Breast epithelium (tissue), 3 donors: ENCODE data around the gene PRKAR2A.

Source experiments
- POLR2A ChIP-seq: fragments of 450-650 bp; IDR thresholded peaks from one replicate; pipeline ENCODE4 v1.6.1; 2016; ENCODE audit warnings: antibody characterized with exemption, mild to moderate bottlenecking, moderate library complexity
- POLR2AphosphoS5 ChIP-seq, 3 donors: sonication (generic); formaldehyde crosslinking; IDR thresholded peaks; one replicate each; pipeline ENCODE4 v1.6.1; 2017; ENCODE audit warnings: antibody characterized with exemption in 3 of 3
- TF ChIP-seq, protein P1 (sequence below), 3 donors: fragments of 450-650 bp; IDR thresholded peaks; one replicate each; pipeline ENCODE4 v1.5.1; 2016 to 2017; ENCODE audit warnings: antibody characterized with exemption in 3 of 3, mild to moderate bottlenecking in 3 of 3, moderate library complexity in 3 of 3

DNA sequence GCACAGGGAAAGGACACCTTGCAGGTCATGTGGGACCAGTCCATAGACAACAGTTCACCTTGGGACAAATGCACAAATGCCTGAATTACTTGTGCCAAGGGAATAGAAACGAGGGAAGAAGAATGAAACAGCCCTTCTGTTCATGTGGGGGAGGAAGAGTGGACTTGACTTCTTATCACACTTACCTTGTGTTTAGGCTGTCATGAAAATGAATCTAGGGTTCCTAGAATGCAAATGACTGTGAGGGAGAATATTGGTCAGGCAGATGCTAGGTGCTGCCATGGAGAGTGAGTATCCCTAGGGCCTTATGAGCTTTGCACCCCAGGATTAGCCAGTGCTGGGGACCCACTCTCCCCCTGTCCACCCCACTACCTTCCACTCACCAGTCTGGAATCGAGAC is 11.0 kb upstream of the PRKAR2A start:
- TF ChIP-seq, protein P1, sequence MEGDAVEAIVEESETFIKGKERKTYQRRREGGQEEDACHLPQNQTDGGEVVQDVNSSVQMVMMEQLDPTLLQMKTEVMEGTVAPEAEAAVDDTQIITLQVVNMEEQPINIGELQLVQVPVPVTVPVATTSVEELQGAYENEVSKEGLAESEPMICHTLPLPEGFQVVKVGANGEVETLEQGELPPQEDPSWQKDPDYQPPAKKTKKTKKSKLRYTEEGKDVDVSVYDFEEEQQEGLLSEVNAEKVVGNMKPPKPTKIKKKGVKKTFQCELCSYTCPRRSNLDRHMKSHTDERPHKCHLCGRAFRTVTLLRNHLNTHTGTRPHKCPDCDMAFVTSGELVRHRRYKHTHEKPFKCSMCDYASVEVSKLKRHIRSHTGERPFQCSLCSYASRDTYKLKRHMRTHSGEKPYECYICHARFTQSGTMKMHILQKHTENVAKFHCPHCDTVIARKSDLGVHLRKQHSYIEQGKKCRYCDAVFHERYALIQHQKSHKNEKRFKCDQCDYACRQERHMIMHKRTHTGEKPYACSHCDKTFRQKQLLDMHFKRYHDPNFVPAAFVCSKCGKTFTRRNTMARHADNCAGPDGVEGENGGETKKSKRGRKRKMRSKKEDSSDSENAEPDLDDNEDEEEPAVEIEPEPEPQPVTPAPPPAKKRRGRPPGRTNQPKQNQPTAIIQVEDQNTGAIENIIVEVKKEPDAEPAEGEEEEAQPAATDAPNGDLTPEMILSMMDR (IDR thresholded peaks at IDR 0.05): no peak
- no peak for TF ChIP-seq POLR2AphosphoS5 (IDR thresholded peaks at IDR 0.05)
- no peak for TF ChIP-seq POLR2A
